H9 (cell line): Measurements from ENCODE around the gene PLA2G1B. TPM values are rescaled to one million over a fixed set of nuclear protein-coding genes. Genes with fewer than 3 reads are reported as not detected.
A peak's percentile ranks its signal among the peaks of the same experiment; 100 is the strongest.

Experiments
- DNase-seq: peaks from one replicate; pipeline ENCODE4 v3.0.0-alpha.2; 2017
- H2AFZ ChIP-seq: one replicate; pipeline ENCODE4 v1.6.1; 2013; ENCODE audit warnings: mild to moderate bottlenecking, low read length, control low read depth, moderate library complexity
- H2AK5ac ChIP-seq: 2 replicates; pipeline ENCODE4 v1.6.1; 2013; ENCODE audit warnings: low read length, control low read depth, mixed read lengths; ENCODE audit not compliant: insufficient read length
- H2BK120ac ChIP-seq: one replicate; pipeline ENCODE4 v1.6.1; 2013; ENCODE audit warnings: low read depth, mild to moderate bottlenecking, low read length, control low read depth, inconsistent platforms; ENCODE audit not compliant: poor library complexity, severe bottlenecking
- H2BK12ac ChIP-seq: 2 replicates; pipeline ENCODE4 v1.6.1; 2013; ENCODE audit warnings: low read length, control low read depth, mixed read lengths, low read depth; ENCODE audit not compliant: insufficient read length
- H2BK15ac ChIP-seq: 2 replicates; pipeline ENCODE4 v1.6.1; 2013; ENCODE audit warnings: low read depth, low read length, control low read depth
- H2BK20ac ChIP-seq: one replicate; pipeline ENCODE4 v1.6.1; 2013; ENCODE audit warnings: low read depth, mild to moderate bottlenecking, low read length, control low read depth, inconsistent platforms; ENCODE audit not compliant: poor library complexity, severe bottlenecking
- H2BK5ac ChIP-seq: 2 replicates; pipeline ENCODE4 v1.6.1; 2013; ENCODE audit warnings: low read length, control low read depth, mixed read lengths; ENCODE audit not compliant: insufficient read length
- H3K14ac ChIP-seq: 2 replicates; pipeline ENCODE4 v1.6.1; 2013; ENCODE audit warnings: low read length, control low read depth; ENCODE audit not compliant: insufficient read depth
- H3K18ac ChIP-seq: 2 replicates; pipeline ENCODE4 v1.6.1; 2013; ENCODE audit warnings: low read depth, mild to moderate bottlenecking, mixed read lengths, low read length, control low read depth; ENCODE audit not compliant: insufficient read length
- H3K23ac ChIP-seq: 2 replicates; pipeline ENCODE4 v1.6.1; 2013; ENCODE audit warnings: low read length, control low read depth, mixed read lengths, low read depth; ENCODE audit not compliant: insufficient read length
- H3K23me2 ChIP-seq: 2 replicates; pipeline ENCODE4 v1.6.1; 2013; ENCODE audit warnings: low read depth, mild to moderate bottlenecking, mixed read lengths, low read length, control low read depth; ENCODE audit not compliant: insufficient read length, poor library complexity, severe bottlenecking
- H3K27ac ChIP-seq: 2 replicates; pipeline ENCODE4 v1.5.1; 2013; ENCODE audit warnings: low read length, control low read depth, mixed read lengths, low read depth; ENCODE audit not compliant: insufficient read length
- H3K27me3 ChIP-seq: 2 replicates; pipeline ENCODE4 v1.6.1; 2013; ENCODE audit warnings: low read length, control low read depth, inconsistent platforms; ENCODE audit not compliant: insufficient read depth
- H3K4ac ChIP-seq: 2 replicates; pipeline ENCODE4 v1.6.1; 2013; ENCODE audit warnings: low read depth, mild to moderate bottlenecking, control low read depth, inconsistent platforms, low read length, moderate library complexity
- H3K4me1 ChIP-seq: 2 replicates; pipeline ENCODE4 v1.6.1; 2013; ENCODE audit warnings: low read length, control low read depth, inconsistent platforms; ENCODE audit not compliant: insufficient read depth
- H3K4me2 ChIP-seq: 2 replicates; pipeline ENCODE4 v1.6.1; 2013; ENCODE audit warnings: low read length, control low read depth, mixed read lengths; ENCODE audit not compliant: insufficient read length, insufficient read depth
- H3K56ac ChIP-seq: 2 replicates; pipeline ENCODE4 v1.6.1; 2013; ENCODE audit warnings: low read depth, mild to moderate bottlenecking, mixed read lengths, low read length, control low read depth; ENCODE audit not compliant: insufficient read length
- H3K79me1 ChIP-seq: 2 replicates; pipeline ENCODE4 v1.6.1; 2013; ENCODE audit warnings: low read depth, mild to moderate bottlenecking, moderate library complexity, low read length, control low read depth, inconsistent platforms; ENCODE audit not compliant: insufficient read depth, poor library complexity, severe bottlenecking
- H3K79me2 ChIP-seq: 2 replicates; pipeline ENCODE4 v1.6.1; 2013; ENCODE audit warnings: low read length, control low read depth, inconsistent platforms; ENCODE audit not compliant: insufficient read depth
- H3K9ac ChIP-seq: 2 replicates; pipeline ENCODE4 v1.6.1; 2013; ENCODE audit warnings: low read length, control low read depth, mixed read lengths; ENCODE audit not compliant: insufficient read length; ENCODE audit errors: extremely low read depth
- H3K9me3 ChIP-seq: one replicate; pipeline ENCODE4 v1.6.1; 2013; ENCODE audit warnings: low read depth, low read length, inconsistent platforms; ENCODE audit not compliant: control insufficient read depth
- H3T11ph ChIP-seq: one replicate; pipeline ENCODE4 v1.6.1; 2013; ENCODE audit warnings: mild to moderate bottlenecking, low read length, control low read depth, inconsistent platforms
- H4K20me1 ChIP-seq: one replicate; pipeline ENCODE4 v1.6.1; 2013; ENCODE audit not compliant: control insufficient read depth, insufficient read length, insufficient read depth
- H4K5ac ChIP-seq: 2 replicates; pipeline ENCODE4 v1.6.1; 2013; ENCODE audit warnings: low read depth, mild to moderate bottlenecking, mixed read lengths, low read length, control low read depth; ENCODE audit not compliant: insufficient read length
- H4K8ac ChIP-seq: replicated peaks from 2 replicates; pipeline ENCODE4 v1.6.1; 2013; ENCODE audit warnings: low read length, control low read depth, mixed read lengths, low read depth; ENCODE audit not compliant: insufficient read length
- H4K91ac ChIP-seq: 2 replicates; pipeline ENCODE4 v1.6.1; 2013; ENCODE audit warnings: low read depth, mild to moderate bottlenecking, moderate library complexity, mixed read lengths, low read length, control low read depth; ENCODE audit not compliant: insufficient read length
- H3K27ac Mint-ChIP-seq, 3 experiments: 2 replicates in 2 of 3; 3 replicates in 1 of 3; pipeline ENCODE4 v1.8.0; 2020 to 2021; ENCODE audit warnings: mixed read lengths in 3 of 3, mild to moderate bottlenecking in 1 of 3, moderate library complexity in 1 of 3
- H3K27me3 Mint-ChIP-seq: 2 replicates; pipeline ENCODE4 v1.8.0; 2021; ENCODE audit warnings: low read depth, mild to moderate bottlenecking, moderate library complexity, mixed read lengths
- H3K36me3 Mint-ChIP-seq, 3 experiments: 2 replicates in 2 of 3; 3 replicates in 1 of 3; pipeline ENCODE4 v1.8.0; 2020 to 2021; ENCODE audit warnings: low read depth in 3 of 3, mixed read lengths in 3 of 3; ENCODE audit not compliant: insufficient read depth in 1 of 3
- H3K4me1 Mint-ChIP-seq, 2 experiments: 2 replicates each; pipeline ENCODE4 v1.8.0; 2020; ENCODE audit warnings: mixed read lengths in 2 of 2
- H3K4me3 Mint-ChIP-seq, 2 experiments: 2 replicates in 1 of 2; 3 replicates in 1 of 2; pipeline ENCODE4 v1.8.0; 2020 to 2021; ENCODE audit warnings: mild to moderate bottlenecking in 2 of 2, mixed read lengths in 2 of 2, moderate library complexity in 1 of 2
- H3K9me3 Mint-ChIP-seq, 2 experiments: 2 replicates in 1 of 2; 3 replicates in 1 of 2; pipeline ENCODE4 v1.8.0; 2020; ENCODE audit warnings: mild to moderate bottlenecking in 2 of 2, mixed read lengths in 2 of 2, moderate library complexity in 1 of 2
- WGBS: extraction: QIAGEN DNeasy Blood & Tissue Kit; methylation state at CpG from one replicate; pipeline ENCODE4 v1.1.7; 2013; ENCODE audit warnings: missing lambda C conversion rate, low lambda C conversion rate, mixed read lengths; ENCODE audit not compliant: insufficient read length; ENCODE audit errors: extremely low coverage; 5-methylcytosine and 5-hydroxymethylcytosine counted together
- total RNA-seq: library from RNA; stranded (reverse); gene quantifications from 2 replicates; pipeline ENCODE4 v1.2.1, GENCODE V29; 2021
- TF ChIP-seq, protein P1 (sequence below): fragments of 200-600 bp; sonication (generic); conservative IDR thresholded peaks from 3 replicates; pipeline ENCODE4 v1.8.0; 2021; ENCODE audit warnings: antibody characterized with exemption, mild to moderate bottlenecking

Gene PLA2G1B
- total RNA-seq, 1 experiment from 2014 or later: not detected

DNA sequence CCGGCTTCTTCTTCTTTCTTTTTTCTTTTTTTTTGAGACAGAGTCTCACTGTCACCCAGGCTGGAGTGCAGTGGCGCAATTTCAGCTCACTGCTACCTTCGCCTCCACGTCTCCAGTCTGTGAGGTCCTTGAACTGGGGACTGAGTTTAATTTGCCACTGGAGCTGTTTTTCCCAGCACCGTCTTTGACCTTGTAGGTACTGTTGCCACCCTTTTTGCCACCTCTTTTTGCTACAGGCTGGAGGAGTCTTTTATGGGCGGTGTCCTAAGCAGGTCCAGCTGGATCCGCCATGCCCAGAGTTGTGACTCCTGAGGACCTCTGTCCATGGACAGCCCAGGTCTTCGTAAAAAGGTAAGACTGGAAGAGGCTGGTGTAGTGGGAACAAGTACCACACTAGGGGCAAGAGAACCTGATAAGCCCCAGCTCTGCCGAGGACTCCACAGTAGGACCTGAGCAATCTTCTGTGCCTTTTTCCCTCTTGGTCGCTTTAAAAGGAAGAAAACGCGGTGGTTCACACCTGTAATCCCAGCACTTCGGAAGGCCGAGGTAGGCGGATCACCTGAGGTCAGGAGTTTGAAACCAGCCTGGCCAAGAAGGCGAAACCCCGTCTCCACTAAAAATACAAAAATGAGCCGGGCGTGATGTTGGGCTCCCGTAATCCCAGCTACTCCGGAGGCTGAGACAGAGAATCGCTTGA, 36.8 kb downstream of the PLA2G1B start:
- WGBS: no CpG with 5 or more reads among the region's 22 CpGs
- H2BK5ac ChIP-seq: no peak overlapping the region
- H2AK5ac ChIP-seq: no peak overlapping the region
- H4K20me1 ChIP-seq: no peaks in the 10 kb centered on the region
- H2BK15ac ChIP-seq: no peak overlapping the region
- peak overlapping the region; percentile 35 for H3K18ac ChIP-seq
- no peaks in the 10 kb centered on the region for H3K9me3 ChIP-seq
- peak overlapping the region; percentile 35 for H3K4me2 ChIP-seq
- peaks cover 14 to 16% of the 10 kb centered on the region in 2 experiments for H3K4me1 Mint-ChIP-seq
- no peak overlapping the region for H2AFZ ChIP-seq
- H3K27me3 Mint-ChIP-seq: no peaks in the 10 kb centered on the region
- H4K8ac ChIP-seq: no peak overlapping the region
- no peaks in the 10 kb centered on the region for H3K36me3 Mint-ChIP-seq
- no peak overlapping the region for H4K91ac ChIP-seq
- H3K23me2 ChIP-seq: peaks cover 8% of the 10 kb centered on the region
- H3K4ac ChIP-seq: no peak overlapping the region
- no peaks in the 10 kb centered on the region for H3K79me2 ChIP-seq
- peak overlapping the region; percentile 29 for H2BK120ac ChIP-seq
- peak overlapping the region; percentile 42 for H3K27ac ChIP-seq
- no peak overlapping the region for H2BK20ac ChIP-seq
- TF ChIP-seq, protein P1, sequence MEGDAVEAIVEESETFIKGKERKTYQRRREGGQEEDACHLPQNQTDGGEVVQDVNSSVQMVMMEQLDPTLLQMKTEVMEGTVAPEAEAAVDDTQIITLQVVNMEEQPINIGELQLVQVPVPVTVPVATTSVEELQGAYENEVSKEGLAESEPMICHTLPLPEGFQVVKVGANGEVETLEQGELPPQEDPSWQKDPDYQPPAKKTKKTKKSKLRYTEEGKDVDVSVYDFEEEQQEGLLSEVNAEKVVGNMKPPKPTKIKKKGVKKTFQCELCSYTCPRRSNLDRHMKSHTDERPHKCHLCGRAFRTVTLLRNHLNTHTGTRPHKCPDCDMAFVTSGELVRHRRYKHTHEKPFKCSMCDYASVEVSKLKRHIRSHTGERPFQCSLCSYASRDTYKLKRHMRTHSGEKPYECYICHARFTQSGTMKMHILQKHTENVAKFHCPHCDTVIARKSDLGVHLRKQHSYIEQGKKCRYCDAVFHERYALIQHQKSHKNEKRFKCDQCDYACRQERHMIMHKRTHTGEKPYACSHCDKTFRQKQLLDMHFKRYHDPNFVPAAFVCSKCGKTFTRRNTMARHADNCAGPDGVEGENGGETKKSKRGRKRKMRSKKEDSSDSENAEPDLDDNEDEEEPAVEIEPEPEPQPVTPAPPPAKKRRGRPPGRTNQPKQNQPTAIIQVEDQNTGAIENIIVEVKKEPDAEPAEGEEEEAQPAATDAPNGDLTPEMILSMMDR: no peak
- peak overlapping the region; percentile 6; the same call in 1 of the 2 replicates for H3K14ac ChIP-seq
- H3K9ac ChIP-seq: no peak overlapping the region
- peak; percentile 71 for DNase-seq
- H3K9me3 Mint-ChIP-seq: no peaks in the 10 kb centered on the region
- no peak overlapping the region for H3K56ac ChIP-seq
- no peak overlapping the region; a peak in 3 of 7 replicates for H3K27ac Mint-ChIP-seq
- no peak overlapping the region for H3K23ac ChIP-seq
- no peaks in the 10 kb centered on the region for H3K4me1 ChIP-seq
- H3T11ph ChIP-seq: no peak overlapping the region
- no peak overlapping the region for H4K5ac ChIP-seq
- no peak overlapping the region for H2BK12ac ChIP-seq
- no peaks in the 10 kb centered on the region for H3K79me1 ChIP-seq
- no peak overlapping the region; a peak in 2 of 5 replicates for H3K4me3 Mint-ChIP-seq
- H3K27me3 ChIP-seq: no peaks in the 10 kb centered on the region
